ENCODE measurements around the gene RAB11FIP4. TPM values are rescaled to one million over a fixed set of nuclear protein-coding genes. Genes with fewer than 3 reads are reported as not detected.

RAB11FIP4 gene
- total and polyA plus RNA-seq, 2 of the 13 experiments (the other 11 are each of a cell fraction or from before 2014, with no cell fraction given): 28.0 to 89.3 TPM

GRCh38 chr17:31497994-31498826 lies 106.7 kb downstream of the RAB11FIP4 start (continued):
- no peak for TF ChIP-seq SOX13 (IDR thresholded peaks at IDR 0.05)
- peak in 1 of 2 experiments; percentile 74; a peak in 2 of 4 replicates for TF ChIP-seq SOX13 (CRISPR knock-in tag; conservative IDR thresholded peaks at IDR 0.05 in 1 of 2, IDR thresholded peaks at IDR 0.05 in 1 of 2)
- TF ChIP-seq JARID2 (CRISPR knock-in tag; IDR thresholded peaks at IDR 0.05; ENCODE audit: insufficient replicate concordance): no peak
- peak; percentile 74; the same call in 1 of the 2 replicates for TF ChIP-seq ZFP36L1 (CRISPR knock-in tag; IDR thresholded peaks at IDR 0.05)
- TF ChIP-seq SOX6 (IDR thresholded peaks at IDR 0.05): no peak
- TF ChIP-seq SOX6 (CRISPR knock-in tag; IDR thresholded peaks at IDR 0.05): peak; percentile 83
- 0 out of 2 replicates have a peak, but pooled peaks have one; percentile 20 for TF ChIP-seq NFIC (IDR thresholded peaks at IDR 0.05; ENCODE audit: low read length)
- peak; percentile 84 for TF ChIP-seq ZFX (CRISPR knock-in tag; IDR thresholded peaks at IDR 0.05; ENCODE audit: low read depth)
- TF ChIP-seq ZNF20 (CRISPR knock-in tag; IDR thresholded peaks at IDR 0.05): no peak
- no peak for TF ChIP-seq ONECUT2 (CRISPR knock-in tag; IDR thresholded peaks at IDR 0.05)
- TF ChIP-seq HDAC2 (CRISPR knock-in tag; IDR thresholded peaks at IDR 0.05): peak; percentile 93
- no peak for TF ChIP-seq FOXP1 (IDR thresholded peaks at IDR 0.05)
- TF ChIP-seq FOXP1 (CRISPR knock-in tag; IDR thresholded peaks at IDR 0.05): peak; percentile 67; the same call in 1 of the 2 replicates
- no peak for TF ChIP-seq ZNF598 (CRISPR knock-in tag; IDR thresholded peaks at IDR 0.05; ENCODE audit: borderline replicate concordance)
- TF ChIP-seq ZNF501 (CRISPR knock-in tag; IDR thresholded peaks at IDR 0.05): peak; percentile 62; the same call in 1 of the 2 replicates
- TF ChIP-seq REPIN1 (CRISPR knock-in tag; IDR thresholded peaks at IDR 0.05; ENCODE audit: borderline replicate concordance, low read depth): peak; percentile 76; the same call in 1 of the 2 replicates
- TF ChIP-seq PAXIP1 (CRISPR knock-in tag; conservative IDR thresholded peaks at IDR 0.05): peak; percentile 84
- no peak for TF ChIP-seq ZNF552 (CRISPR knock-in tag; IDR thresholded peaks at IDR 0.05; ENCODE audit: borderline replicate concordance)
- no peak for TF ChIP-seq MAZ (IDR thresholded peaks at IDR 0.05; ENCODE audit: borderline replicate concordance, low read depth, low read length)
- peak; percentile 19; the same call in 1 of the 2 replicates for TF ChIP-seq MAZ (CRISPR knock-in tag; IDR thresholded peaks at IDR 0.05; ENCODE audit: low read depth)
- TF ChIP-seq GLI4 (CRISPR knock-in tag; IDR thresholded peaks at IDR 0.05; ENCODE audit: borderline replicate concordance): 0 out of 2 replicates have a peak, but pooled peaks have one; percentile 36
- peak; percentile 90 for TF ChIP-seq ZNF331 (CRISPR knock-in tag; IDR thresholded peaks at IDR 0.05)
- peak; percentile 89 for TF ChIP-seq ZMYM4 (CRISPR knock-in tag; IDR thresholded peaks at IDR 0.05)

All from HepG2 (cell line).